ENCODE measurements around the gene FOXK2. TPM values are rescaled to one million over a fixed set of nuclear protein-coding genes. Genes with fewer than 3 reads are reported as not detected.

FOXK2 gene
- total and polyA plus RNA-seq, 2 of the 8 experiments (the other 6 are each of a cell fraction or from before 2014, with no cell fraction given) = 34.7 to 64.9 TPM

DNA sequence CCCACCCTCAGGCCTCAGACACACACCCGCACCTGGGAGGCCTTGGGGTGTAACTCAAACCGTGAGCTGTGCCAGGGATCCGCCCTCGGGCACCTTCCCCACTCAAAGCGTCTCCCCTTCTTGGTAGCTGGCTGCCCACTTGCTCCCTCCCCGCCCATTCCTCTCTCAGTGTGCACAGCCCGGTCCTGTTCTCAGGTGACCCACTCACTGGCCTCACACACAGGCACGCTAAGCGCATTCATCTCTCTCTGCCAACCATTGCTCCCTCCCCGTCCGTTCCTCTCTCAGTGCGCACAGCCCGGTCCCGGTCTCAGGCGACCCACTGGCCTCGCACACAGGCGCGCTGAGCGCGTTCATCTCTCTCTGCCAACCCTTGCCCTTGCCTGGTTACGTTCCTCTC, 107.9 kb downstream of the FOXK2 start:
- no peaks in the 10 kb centered on the region for H3K4me1 ChIP-seq (replicated peaks in 1 of 4; ENCODE audit: control insufficient read depth in 3 of 4, insufficient read depth in 4 of 4, low read length in 3 of 4)
- no peak overlapping the region for H2BK12ac ChIP-seq (ENCODE audit: low read depth, low read length)
- DNase-seq (ENCODE audit: low read depth in 1 of 2, low spot score in 2 of 2) = no peak
- POLR2A ChIA-PET (ENCODE audit: partially characterized antibody) = no interaction called here
- CTCF ChIA-PET (ENCODE audit: partially characterized antibody) = interaction anchor here (4.3 kb wide), 1 partner anchor 11 kb away, joined by 18 read pairs; no protein-coding TSS in a partner anchor
- no peaks in the 10 kb centered on the region for H3K9me3 ChIP-seq (ENCODE audit: insufficient read depth in 2 of 2, low read depth in 1 of 2, low read length in 1 of 2)
- H3K27me3 ChIP-seq (replicated peaks in 1 of 4; ENCODE audit: control insufficient read depth in 3 of 4, extremely low read depth in 1 of 4, insufficient read depth in 3 of 4, low read length in 3 of 4) = no peaks in the 10 kb centered on the region
- no peak overlapping the region for H3K23ac ChIP-seq (ENCODE audit: insufficient read length)
- H2BK5ac ChIP-seq (ENCODE audit: low read depth, low read length) = 0 out of 2 replicates have a peak overlapping the region, but pooled peaks have one; percentile 44
- H3K4ac ChIP-seq (replicated peaks; ENCODE audit: insufficient read length, low read depth, low read length) = no peak overlapping the region
- H3K79me2 ChIP-seq (ENCODE audit: control insufficient read depth in 1 of 2, insufficient read depth in 2 of 2, low read length in 2 of 2) = peaks cover 0 to 25% of the 10 kb centered on the region in 2 experiments; a peak in 3 of 4 replicates
- H2AFZ ChIP-seq (ENCODE audit: low read length) = no peak overlapping the region
- H4K8ac ChIP-seq (ENCODE audit: extremely low read depth, insufficient read depth, low read length) = no peak overlapping the region; the same call in 1 of the 2 replicates
- no peak overlapping the region for H3K27ac ChIP-seq (ENCODE audit: low read depth, low read length)
- H3K18ac ChIP-seq (ENCODE audit: extremely low read depth, low read length) = no peak overlapping the region
- H3K56ac ChIP-seq (replicated peaks; ENCODE audit: insufficient read length, low read depth, low read length) = no peak overlapping the region
- H4K5ac ChIP-seq (ENCODE audit: insufficient read length, low read depth, low read length) = no peak overlapping the region
- H2BK120ac ChIP-seq (replicated peaks; ENCODE audit: low read depth, low read length) = no peak overlapping the region
- H3K36me3 ChIP-seq (ENCODE audit: control insufficient read depth in 2 of 4, insufficient read depth in 4 of 4, low read length in 3 of 4) = peaks cover 16 to 37% (median 21%) of the 10 kb centered on the region in 4 experiments
- peaks cover 5 to 16% of the 10 kb centered on the region in 2 experiments for H4K20me1 ChIP-seq (replicated peaks in 1 of 2; ENCODE audit: control insufficient read depth in 1 of 2, insufficient read depth in 2 of 2, low read length in 2 of 2)
- H2AK5ac ChIP-seq (ENCODE audit: low read depth, low read length) = no peak overlapping the region
- FAIRE-seq = no peak
- no peak overlapping the region for H3K4me2 ChIP-seq (ENCODE audit: insufficient read depth in 1 of 2, low read depth in 2 of 2, low read length in 2 of 2)
- no peak overlapping the region for H3K14ac ChIP-seq (ENCODE audit: insufficient read length)
- no peak overlapping the region for H4K91ac ChIP-seq (replicated peaks; ENCODE audit: insufficient read length, low read length)
- H3K23me2 ChIP-seq (ENCODE audit: low read depth, low read length) = no peaks in the 10 kb centered on the region; the same call in 1 of the 2 replicates
- peaks cover 9% of the 10 kb centered on the region for H3K79me1 ChIP-seq (ENCODE audit: low read depth, low read length)
- no peak overlapping the region for H3K4me3 ChIP-seq (ENCODE audit: extremely low read depth in 1 of 4, insufficient read depth in 2 of 4, low read depth in 3 of 4, low read length in 4 of 4)
- H2BK20ac ChIP-seq (ENCODE audit: low read length) = no peak overlapping the region
- no peak overlapping the region; a peak in 1 of 7 replicates for H3K9ac ChIP-seq (replicated peaks in 1 of 4; ENCODE audit: extremely low read depth in 1 of 4, low read depth in 3 of 4, low read length in 3 of 4)
- H2BK15ac ChIP-seq (ENCODE audit: low read length) = no peak overlapping the region
- 97% methylated on average over 21 of the region's 21 CpGs; no CpG with 5 or more reads in 1 of the 2 experiments for WGBS, 2 experiments (ENCODE audit: extremely low coverage in 1 of 2, insufficient coverage in 1 of 2, insufficient read length in 1 of 2, insufficient replicate concordance in 2 of 2, low coverage in 1 of 2, low lambda C conversion rate in 2 of 2, missing lambda C conversion rate in 1 of 2)
- no peak for TF ChIP-seq POLR2A (IDR thresholded peaks at IDR 0.05; ENCODE audit: control extremely low read depth in 1 of 2, low read depth in 2 of 2, low read length in 2 of 2)
- no peak for TF ChIP-seq GTF2F1 (IDR thresholded peaks at IDR 0.05; ENCODE audit: borderline replicate concordance, low read depth, low read length)
- TF ChIP-seq CBX8 (IDR thresholded peaks at IDR 0.05; ENCODE audit: borderline replicate concordance, low read depth, low read length) = no peak
- TF ChIP-seq, protein P1, sequence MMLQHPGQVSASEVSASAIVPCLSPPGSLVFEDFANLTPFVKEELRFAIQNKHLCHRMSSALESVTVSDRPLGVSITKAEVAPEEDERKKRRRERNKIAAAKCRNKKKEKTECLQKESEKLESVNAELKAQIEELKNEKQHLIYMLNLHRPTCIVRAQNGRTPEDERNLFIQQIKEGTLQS (IDR thresholded peaks at IDR 0.05; ENCODE audit: insufficient read depth, low read depth, low read length) = no peak
- no peak for TF ChIP-seq YY1 (IDR thresholded peaks at IDR 0.05; ENCODE audit: low read depth, low read length)
- TF ChIP-seq TEAD4 (IDR thresholded peaks at IDR 0.05; ENCODE audit: low read depth, low read length) = no peak
- no peak for TF ChIP-seq CBX5 (IDR thresholded peaks at IDR 0.05; ENCODE audit: low read depth, low read length)
- no peak for TF ChIP-seq PHF8 (conservative IDR thresholded peaks at IDR 0.05; ENCODE audit: low read depth, low read length)
- TF ChIP-seq RNF2 (IDR thresholded peaks at IDR 0.05; ENCODE audit: borderline replicate concordance, low read depth, low read length, missing control alignments, poor library complexity, severe bottlenecking) = no peak
- no peak for TF ChIP-seq SIRT6 (IDR thresholded peaks at IDR 0.05; ENCODE audit: low read length)
